Stomach (tissue), 9 donors: Measurements from ENCODE around the gene ACTR6. TPM values are rescaled to one million over a fixed set of nuclear protein-coding genes. Genes with fewer than 3 reads are reported as not detected.
A peak's percentile ranks its signal among the peaks of the same experiment; 100 is the strongest.

ENCODE experiments used
- DNase-seq, 2 donors: peaks; one replicate each; pipeline versions ENCODE4 v3.0.0 to v3.0.0-alpha.2; 2013 to 2019
- H3K27ac ChIP-seq, 5 donors: fragments of 200-600 bp in 4 of 5; sonication (generic) in 4 of 5; one replicate each; pipeline ENCODE4 v1.5.1; 2013 to 2019; ENCODE audit warnings: mild to moderate bottlenecking in 1 of 5, moderate library complexity in 1 of 5
- H3K27me3 ChIP-seq, 3 donors: fragments of 200-600 bp; sonication (generic); one replicate each; pipeline ENCODE4 v1.5.1; 2017 to 2019; ENCODE audit warnings: mixed run types in 1 of 3
- H3K36me3 ChIP-seq, 4 donors: fragments of 200-600 bp; sonication (generic); 1 replicate in 3 of 4; 2 replicates in 1 of 4; pipeline ENCODE4 v1.5.1; 2016 to 2019
- H3K4me1 ChIP-seq, 4 donors: fragments of 200-600 bp; sonication (generic); one replicate each; pipeline ENCODE4 v1.5.1; 2016 to 2019
- H3K4me3 ChIP-seq, 4 donors: fragments of 200-600 bp; sonication (generic) in 3 of 4; one replicate each; pipeline ENCODE4 v1.5.1; 2016 to 2019; ENCODE audit warnings: mild to moderate bottlenecking in 1 of 4
- H3K9me3 ChIP-seq, 4 donors: fragments of 200-600 bp; sonication (generic); one replicate each; pipeline ENCODE4 v1.5.1; 2016 to 2019
- EP300 ChIP-seq: sonication (generic); formaldehyde crosslinking; IDR thresholded peaks from one replicate; pipeline ENCODE4 v1.6.1; 2017; ENCODE audit warnings: antibody characterized with exemption
- POLR2A ChIP-seq, 4 donors: fragments of 450-650 bp; IDR thresholded peaks; one replicate each; pipeline ENCODE4 v1.6.1; 2016; ENCODE audit warnings: antibody characterized with exemption in 4 of 4, control low read depth in 2 of 4, mild to moderate bottlenecking in 1 of 4, moderate library complexity in 1 of 4
- POLR2AphosphoS5 ChIP-seq, 3 donors: sonication (generic); formaldehyde crosslinking; IDR thresholded peaks; one replicate each; pipeline ENCODE4 v1.6.1; 2016; ENCODE audit warnings: antibody characterized with exemption in 3 of 3
- whole genome bisulfite sequencing, 5 donors: extraction: QIAGEN DNeasy Blood & Tissue Kit in 3 of 5; methylation state at CpG; one replicate each; pipeline versions ENCODE4 v1.1.5 to v1.1.7; 2013 to 2018; 5-methylcytosine and 5-hydroxymethylcytosine counted together
- intact Hi-C: fragments of 100-400 bp; cut with DNase I; formaldehyde crosslinking; loops from one replicate; pipeline ENCODE4 v1.15.1; 2023; ENCODE audit warnings: low total_unique reads
- polyA plus RNA-seq, 3 donors: library from polyadenylated mRNA; stranded (reverse); fragments of 200-250 nt; gene quantifications; one replicate each; pipeline ENCODE4 v1.2.3, GENCODE V29; 2013
- total RNA-seq, 5 donors: library from RNA; depleted of rRNA; stranded (reverse); fragments of >200 nt; gene quantifications; one replicate each; pipeline versions ENCODE4 v1.1.0 to v1.2.3, GENCODE V29; 2014 to 2016
- TF ChIP-seq, protein P1 (sequence below), 7 experiments: fragments of 450-650 bp in 4 of 7; fragments of 200-600 bp in 3 of 7; sonication (generic) in 3 of 7; IDR thresholded peaks; one replicate each; pipeline ENCODE4 v1.5.1; 2016 to 2019; ENCODE audit warnings: antibody characterized with exemption in 7 of 7, control low read depth in 2 of 7, mild to moderate bottlenecking in 1 of 7
- donor health status: healthy with polysubstance abuse.
- donor health status: Bipolar disorder and iron deficiency.
- donor health status: healthy.

The ACTR6 gene
- total and polyA plus RNA-seq, 8 donors: 0.58 to 40.7 (median 13.4) TPM

DNA sequence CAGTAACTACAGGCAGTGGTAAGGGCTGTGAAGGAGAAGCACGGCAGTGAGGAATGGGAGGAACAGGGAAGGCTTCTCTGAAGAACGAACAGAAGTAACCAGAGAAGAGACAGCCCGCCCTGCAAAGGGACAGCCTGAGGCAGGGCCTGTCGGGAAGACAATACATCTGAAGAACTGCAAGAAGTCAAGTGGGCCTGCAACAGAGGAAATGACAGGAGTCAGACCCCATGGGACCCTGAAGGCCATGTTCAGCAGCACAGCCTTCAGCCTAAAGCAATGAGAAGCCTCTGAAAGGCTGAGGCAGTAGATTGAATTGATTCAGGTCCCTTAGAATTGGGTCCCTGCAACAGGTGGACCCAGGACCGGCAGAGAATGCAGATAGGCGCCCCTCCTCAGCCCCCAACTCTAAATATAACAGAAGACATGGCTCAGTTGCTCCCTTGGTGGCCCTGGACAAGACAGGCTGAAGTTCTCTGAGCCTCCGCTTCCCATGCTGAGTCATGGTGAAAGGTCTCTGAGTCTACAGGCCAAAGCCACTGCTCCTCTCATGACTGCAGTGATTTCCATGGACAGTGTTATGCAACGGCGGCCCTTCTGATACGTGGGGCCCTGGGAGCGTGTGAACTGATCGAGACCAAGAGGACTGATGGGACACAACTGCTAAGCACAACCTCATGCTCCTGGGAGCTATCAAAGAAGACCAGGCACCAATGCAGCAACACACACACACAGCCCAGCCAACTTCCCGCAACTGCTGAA lies 10.8 kb upstream of the ACTR6 start:
- Histone ChIP-seq H3K4me3 (no peak overlapping the region), H3K27ac (no peak overlapping the region), H3K27me3 (no peaks in the 10 kb centered on the region), H3K9me3 (no peaks in the 10 kb centered on the region), H3K36me3 (peaks cover 0 to 14% (median 8%) of the 10 kb centered on the region in 4 donors), H3K4me1 (peaks cover 3 to 18% (median 10%) of the 10 kb centered on the region in 4 donors)
- WGBS, 5 donors: 86 to 96% (median 92%) methylated on average over 11 to 13 of the region's 13 CpGs
- intact Hi-C loops: no loop called here
- TF ChIP-seq, protein P1, sequence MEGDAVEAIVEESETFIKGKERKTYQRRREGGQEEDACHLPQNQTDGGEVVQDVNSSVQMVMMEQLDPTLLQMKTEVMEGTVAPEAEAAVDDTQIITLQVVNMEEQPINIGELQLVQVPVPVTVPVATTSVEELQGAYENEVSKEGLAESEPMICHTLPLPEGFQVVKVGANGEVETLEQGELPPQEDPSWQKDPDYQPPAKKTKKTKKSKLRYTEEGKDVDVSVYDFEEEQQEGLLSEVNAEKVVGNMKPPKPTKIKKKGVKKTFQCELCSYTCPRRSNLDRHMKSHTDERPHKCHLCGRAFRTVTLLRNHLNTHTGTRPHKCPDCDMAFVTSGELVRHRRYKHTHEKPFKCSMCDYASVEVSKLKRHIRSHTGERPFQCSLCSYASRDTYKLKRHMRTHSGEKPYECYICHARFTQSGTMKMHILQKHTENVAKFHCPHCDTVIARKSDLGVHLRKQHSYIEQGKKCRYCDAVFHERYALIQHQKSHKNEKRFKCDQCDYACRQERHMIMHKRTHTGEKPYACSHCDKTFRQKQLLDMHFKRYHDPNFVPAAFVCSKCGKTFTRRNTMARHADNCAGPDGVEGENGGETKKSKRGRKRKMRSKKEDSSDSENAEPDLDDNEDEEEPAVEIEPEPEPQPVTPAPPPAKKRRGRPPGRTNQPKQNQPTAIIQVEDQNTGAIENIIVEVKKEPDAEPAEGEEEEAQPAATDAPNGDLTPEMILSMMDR (IDR thresholded peaks at IDR 0.05): no peak
- TF ChIP-seq POLR2A (IDR thresholded peaks at IDR 0.05) (no peak), POLR2AphosphoS5 (IDR thresholded peaks at IDR 0.05) (no peak), EP300 (no peak)
- no peak for DNase-seq

DNA sequence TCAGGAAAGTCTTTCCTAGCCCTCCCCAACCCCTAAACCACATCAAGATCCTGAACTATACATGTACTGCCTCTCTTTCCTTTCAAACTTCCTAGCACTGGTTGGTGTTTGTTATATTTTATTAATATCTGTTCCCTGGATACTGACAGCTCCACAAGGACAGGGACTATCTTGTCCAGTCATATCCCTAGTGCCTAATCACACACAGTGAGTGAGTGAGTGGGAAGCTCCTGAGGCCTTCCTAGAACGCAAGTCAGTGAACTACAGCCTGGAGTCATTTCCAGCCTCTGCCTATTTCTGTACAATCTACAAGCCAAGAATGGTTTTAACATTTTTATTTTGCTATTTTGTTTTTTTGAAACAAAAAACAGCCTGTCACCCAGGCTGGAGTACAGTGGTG lies 7.5 kb upstream of the ACTR6 start:
- H3K36me3 ChIP-seq: peaks cover 0 to 18% (median 9%) of the 10 kb centered on the region in 4 donors
- H3K4me3 ChIP-seq: no peak overlapping the region
- no peaks in the 10 kb centered on the region for H3K4me1 ChIP-seq
- WGBS, 5 donors: 93 to 100% (median 98%) methylated on average over 1 of the region's 1 CpG
- no peaks in the 10 kb centered on the region for H3K27me3 ChIP-seq
- intact Hi-C loops: no loop called here
- no peak overlapping the region for H3K27ac ChIP-seq
- H3K9me3 ChIP-seq: no peaks in the 10 kb centered on the region
- no peak for TF ChIP-seq POLR2AphosphoS5 (IDR thresholded peaks at IDR 0.05)
- no peak for TF ChIP-seq EP300
- TF ChIP-seq POLR2A (IDR thresholded peaks at IDR 0.05): no peak
- TF ChIP-seq, protein P1 (IDR thresholded peaks at IDR 0.05): no peak
- DNase-seq: no peak

DNA sequence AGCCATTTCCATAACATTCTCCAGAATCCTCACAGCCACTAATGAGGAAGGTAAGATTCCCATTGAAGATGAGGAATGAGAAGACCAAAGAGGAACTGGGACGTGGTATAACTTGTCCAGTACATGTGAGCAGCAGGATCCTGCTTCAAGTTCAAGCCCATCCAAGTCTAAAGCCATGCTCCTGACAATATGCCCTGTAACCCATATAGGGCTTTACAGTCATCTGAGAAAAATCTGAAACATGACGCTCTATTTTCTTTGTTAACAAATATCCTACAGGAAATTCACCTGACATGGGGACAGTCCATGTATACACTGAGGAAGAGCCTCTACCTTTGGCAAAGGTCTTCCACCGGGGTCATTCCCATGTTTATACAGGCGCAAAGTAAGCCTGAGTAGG lies 3.1 kb upstream of the ACTR6 start:
- peaks cover 0 to 12% (median 3%) of the 10 kb centered on the region in 4 donors for H3K36me3 ChIP-seq
- no peak overlapping the region for H3K27ac ChIP-seq
- peaks cover 15 to 30% (median 28%) of the 10 kb centered on the region in 4 donors for H3K4me1 ChIP-seq
- no peak for DNase-seq
- WGBS, 5 donors: 93 to 99% (median 95%) methylated on average over 4 of the region's 4 CpGs
- H3K9me3 ChIP-seq: no peaks in the 10 kb centered on the region
- H3K4me3 ChIP-seq: no peak overlapping the region
- H3K27me3 ChIP-seq: no peaks in the 10 kb centered on the region
- TF ChIP-seq EP300 (no peak), POLR2A (IDR thresholded peaks at IDR 0.05) (no peak), POLR2AphosphoS5 (IDR thresholded peaks at IDR 0.05) (no peak)
- TF ChIP-seq, protein P1 (IDR thresholded peaks at IDR 0.05): no peak
- intact Hi-C loops: no loop called here

DNA sequence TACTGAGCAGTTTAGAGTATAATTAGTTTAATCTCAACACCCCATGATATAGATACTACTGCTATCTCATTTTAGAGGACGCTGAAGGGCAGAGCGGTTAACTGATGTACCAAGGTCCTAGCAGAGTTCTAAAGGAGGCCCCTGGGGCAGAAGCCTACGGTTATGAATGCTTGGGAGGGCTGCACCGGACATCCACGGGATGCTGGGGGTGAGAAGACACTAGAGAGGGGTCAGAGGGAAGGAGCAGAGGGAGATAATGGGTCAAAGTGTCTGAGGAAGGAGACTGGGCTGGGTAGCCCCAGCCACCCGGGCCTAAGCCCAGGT lies 1.6 kb upstream of the ACTR6 start:
- peaks cover 0 to 12% (median 6%) of the 10 kb centered on the region in 4 donors for H3K36me3 ChIP-seq
- TF ChIP-seq EP300: no peak
- TF ChIP-seq POLR2AphosphoS5 (IDR thresholded peaks at IDR 0.05): no peak
- no peak for TF ChIP-seq POLR2A (IDR thresholded peaks at IDR 0.05)
- TF ChIP-seq, protein P1 (IDR thresholded peaks at IDR 0.05): no peak
- intact Hi-C loops: no loop called here
- H3K4me3 ChIP-seq: peak overlapping the region; percentile 60 to 95 (median 75)
- no peak for DNase-seq
- peaks cover 15 to 44% (median 37%) of the 10 kb centered on the region in 4 donors for H3K4me1 ChIP-seq
- H3K27ac ChIP-seq: peak overlapping the region; percentile 82 to 87 (median 84)
- WGBS, 5 donors: 32 to 46% (median 38%) methylated on average over 6 of the region's 6 CpGs
- H3K27me3 ChIP-seq: no peaks in the 10 kb centered on the region
- no peaks in the 10 kb centered on the region for H3K9me3 ChIP-seq
